Measurements from ENCODE around the gene ZNF439. TPM values are rescaled to one million over a fixed set of nuclear protein-coding genes. Genes with fewer than 3 reads are reported as not detected.

The ZNF439 gene
- total and polyA plus RNA-seq, 2 of the 13 experiments (the other 11 are each of a cell fraction or from before 2014, with no cell fraction given) = 2.9 to 4.9 TPM

GRCh38 chr19:11887611-11888531, 39.3 kb downstream of the ZNF439 start, which contains the start of gene ZNF69 (continued):
- peak; percentile 42; the same call in 1 of the 2 replicates for TF ChIP-seq CTCF (CRISPR knock-in tag; IDR thresholded peaks at IDR 0.05)
- peak; percentile 50; the same call in 1 of the 2 replicates for TF ChIP-seq THAP9 (CRISPR knock-in tag; IDR thresholded peaks at IDR 0.05; ENCODE audit: borderline replicate concordance)
- TF ChIP-seq HNRNPLL (IDR thresholded peaks at IDR 0.05; ENCODE audit: low read depth, low read length, poor library complexity, severe bottlenecking) = peak; percentile 88
- peak; percentile 78 for TF ChIP-seq ARID4A (CRISPR knock-in tag; IDR thresholded peaks at IDR 0.05; ENCODE audit: borderline replicate concordance)
- 0 out of 2 replicates have a peak, but pooled peaks have one; percentile 25 for TF ChIP-seq MLX (CRISPR knock-in tag; IDR thresholded peaks at IDR 0.05)
- TF ChIP-seq ZNF260 (CRISPR knock-in tag; IDR thresholded peaks at IDR 0.05; ENCODE audit: borderline replicate concordance, low read depth) = no peak
- no peak; the same call in 1 of the 2 replicates for TF ChIP-seq TEAD2 (CRISPR knock-in tag; IDR thresholded peaks at IDR 0.05)
- 0 out of 2 replicates have a peak, but pooled peaks have one; percentile 60 for TF ChIP-seq SMYD3 (CRISPR knock-in tag; IDR thresholded peaks at IDR 0.05)
- TF ChIP-seq RORA (CRISPR knock-in tag; IDR thresholded peaks at IDR 0.05) = no peak
- TF ChIP-seq ZNF576 (CRISPR knock-in tag; IDR thresholded peaks at IDR 0.05) = no peak
- TF ChIP-seq BRCA1 (CRISPR knock-in tag; IDR thresholded peaks at IDR 0.05) = 0 out of 2 replicates have a peak, but pooled peaks have one; percentile 17
- TF ChIP-seq ZSCAN5A (CRISPR knock-in tag; IDR thresholded peaks at IDR 0.05; ENCODE audit: borderline replicate concordance) = peak; percentile 82
- peak; percentile 73 for TF ChIP-seq MED8 (CRISPR knock-in tag; IDR thresholded peaks at IDR 0.05; ENCODE audit: insufficient replicate concordance)
